NCI-H1092 (cell line): Measurements from ENCODE around the gene TMEM72.

ENCODE experiments used
- DNase-seq: peaks from one replicate; lab custom pipeline; 2025; lab: John Stamatoyannopoulos, UW

TMEM72 gene

GRCh38 chr10:44968091-44968490, 57.0 kb downstream of the TMEM72 start:
- DNase-seq, result no peak

- no peak for DNase-seq
Observed at GRCh38 chr10:44968500-44969400, 57.6 kb downstream of the TMEM72 start.

DNA sequence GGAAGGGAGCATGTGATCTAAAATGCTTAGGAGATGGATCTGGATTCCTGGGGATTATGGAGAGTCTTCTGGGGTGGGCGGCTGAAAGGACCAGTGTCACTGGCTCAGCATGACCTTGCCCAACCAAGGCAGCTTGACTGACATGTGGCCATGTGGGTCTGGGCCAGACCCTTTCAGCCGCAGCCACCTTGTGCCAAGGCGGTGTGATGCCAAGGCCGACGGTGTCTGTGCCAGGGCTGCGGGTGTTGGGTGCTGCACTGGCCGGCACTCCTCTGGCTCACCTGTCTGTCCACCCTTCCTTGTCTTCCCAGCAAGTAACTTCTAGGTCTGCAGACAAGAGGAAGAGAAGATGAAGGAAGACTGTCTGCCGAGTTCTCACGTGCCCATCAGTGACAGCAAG, 58.7 kb downstream of the TMEM72 start:
- DNase-seq, result no peak

DNA sequence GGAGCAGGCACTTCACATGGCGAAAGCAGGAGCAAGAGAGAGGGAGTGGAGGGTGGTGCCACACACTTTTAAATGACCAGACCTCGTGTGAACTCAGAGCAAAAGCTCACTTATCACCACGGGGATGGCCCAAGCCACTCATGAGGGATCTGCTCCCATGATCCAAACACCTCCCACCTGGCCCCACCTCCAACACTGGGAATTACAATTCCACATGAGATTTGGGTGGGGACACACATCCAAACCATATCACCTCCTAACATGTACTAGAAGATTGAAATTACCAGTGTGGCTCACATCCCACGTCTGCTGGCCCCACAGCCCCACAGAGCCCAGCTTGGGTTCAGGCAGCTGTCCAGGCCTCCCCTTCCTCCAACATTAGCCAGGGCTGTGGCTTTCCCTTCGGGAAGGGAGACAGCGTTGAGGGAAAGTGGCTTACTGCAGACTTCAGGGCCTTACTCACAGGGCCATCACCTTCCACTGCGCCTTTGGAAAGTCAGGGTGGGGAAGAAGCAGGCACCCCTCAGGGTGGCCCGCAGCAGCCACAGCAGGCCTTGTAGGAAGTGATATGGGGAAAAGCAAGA, 59.8 kb downstream of the TMEM72 start:
- DNase-seq, result no peak

GRCh38 chr10:44971434-44971833, 60.3 kb downstream of the TMEM72 start:
- DNase-seq, result no peak

DNA sequence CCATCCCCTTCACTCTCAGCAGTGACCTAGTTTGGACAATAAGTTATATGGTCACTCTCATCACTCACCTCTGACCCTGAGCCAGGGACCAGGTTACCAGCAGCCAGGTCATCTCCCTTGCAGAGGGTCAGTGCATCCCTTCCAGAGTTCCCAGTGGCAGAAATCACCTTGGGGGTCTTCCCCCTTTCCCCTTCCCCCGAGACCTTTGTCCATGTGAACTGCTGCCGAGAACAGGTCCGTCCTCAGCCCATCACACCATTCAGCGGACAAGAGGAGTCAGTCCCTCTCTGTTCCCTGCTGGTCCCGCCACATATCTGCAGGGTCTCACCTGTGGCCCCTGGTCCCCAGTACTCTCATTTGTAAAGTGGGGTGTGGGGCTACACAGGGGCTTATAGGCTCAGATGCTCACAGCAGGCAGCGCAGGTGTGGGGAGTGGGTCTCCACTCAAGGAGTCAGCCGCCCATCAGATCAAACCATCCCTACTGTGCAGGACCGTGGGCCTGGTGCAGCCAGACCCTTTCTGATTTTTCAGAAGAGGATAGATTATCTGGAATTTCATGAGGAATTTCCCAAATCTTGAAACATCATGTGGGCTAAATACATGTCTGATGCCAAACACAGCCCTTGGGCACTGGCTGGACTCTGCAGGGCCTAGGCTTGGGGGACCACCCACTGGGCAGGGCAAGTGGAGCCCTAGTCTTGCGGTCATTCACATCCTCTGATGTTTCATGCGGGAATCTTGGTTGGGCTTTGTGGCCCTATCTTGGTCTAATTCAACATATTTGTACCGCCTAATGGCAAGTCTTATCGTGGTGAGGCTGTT, 61.0 kb downstream of the TMEM72 start:
- no peak for DNase-seq

GRCh38 chr10:44972874-44973306, 61.8 kb downstream of the TMEM72 start:
- no peak for DNase-seq

GRCh38 chr10:44973323-44974081, 62.4 kb downstream of the TMEM72 start:
- DNase-seq, result no peak

DNA sequence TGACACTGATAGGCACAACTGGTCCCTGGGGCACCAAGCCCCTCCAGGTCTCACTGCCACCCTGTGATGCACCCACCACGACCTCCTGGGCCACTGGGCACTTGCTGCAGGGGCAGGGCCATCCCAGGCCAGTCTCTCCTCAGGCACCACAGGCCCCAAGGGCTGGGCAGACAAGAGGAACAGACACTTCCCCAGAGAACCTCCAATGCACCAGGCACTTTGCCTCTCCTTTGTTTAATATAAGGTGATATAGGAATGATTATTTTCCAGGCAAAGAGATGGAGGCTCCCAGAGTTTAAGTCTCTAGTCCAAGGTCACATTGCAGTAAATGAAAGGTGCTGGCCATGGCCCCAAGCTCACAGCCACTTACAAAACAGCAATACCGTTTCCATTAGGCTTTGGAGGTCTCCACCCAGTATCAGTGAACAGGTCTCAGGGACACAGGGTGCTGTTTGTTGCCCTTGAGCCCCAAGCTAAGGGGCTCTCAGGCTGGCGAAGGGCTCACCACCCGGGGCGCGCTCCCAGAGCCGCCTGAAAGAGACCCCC, 63.0 kb downstream of the TMEM72 start:
- no peak for DNase-seq

DNA sequence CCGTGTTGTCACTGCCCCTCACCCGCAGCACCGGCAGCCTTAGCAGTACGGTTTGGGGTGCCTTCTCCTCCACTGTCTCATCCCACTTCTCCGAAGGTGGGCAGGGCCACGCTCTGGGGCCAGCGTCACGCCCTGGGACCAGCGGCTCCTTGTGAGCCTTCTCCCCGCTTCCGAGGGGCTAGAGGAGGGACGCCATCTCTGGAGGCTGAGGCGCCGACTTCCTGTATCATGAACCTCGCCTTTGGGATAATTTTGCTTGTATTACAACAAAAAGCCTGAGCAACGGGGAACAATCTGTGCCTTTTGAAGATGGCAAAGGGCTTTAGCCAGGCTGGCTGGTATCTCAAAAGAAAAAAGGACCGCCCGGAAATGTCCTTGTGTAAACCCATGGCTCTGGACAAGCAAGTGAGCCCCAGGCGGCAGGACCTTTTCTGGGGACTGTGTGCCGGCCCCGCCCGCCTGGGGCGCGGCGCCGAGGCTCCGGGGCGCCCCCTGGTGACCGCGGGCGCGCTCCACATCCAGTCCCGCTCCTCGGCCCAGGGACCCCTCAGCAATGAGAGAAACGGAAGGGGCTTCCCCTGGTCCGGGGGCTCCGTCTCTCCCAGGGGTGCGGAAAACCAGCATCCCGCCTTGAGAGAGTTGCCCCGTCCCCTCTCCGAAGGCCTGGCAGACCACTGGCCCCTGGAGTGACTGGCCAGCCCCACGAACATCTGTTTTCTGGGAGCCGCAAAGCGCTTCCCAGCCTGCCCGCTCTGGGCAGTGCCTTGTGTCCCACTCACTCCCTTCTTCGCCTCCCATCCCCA, 63.7 kb downstream of the TMEM72 start:
- DNase-seq, result no peak

DNA sequence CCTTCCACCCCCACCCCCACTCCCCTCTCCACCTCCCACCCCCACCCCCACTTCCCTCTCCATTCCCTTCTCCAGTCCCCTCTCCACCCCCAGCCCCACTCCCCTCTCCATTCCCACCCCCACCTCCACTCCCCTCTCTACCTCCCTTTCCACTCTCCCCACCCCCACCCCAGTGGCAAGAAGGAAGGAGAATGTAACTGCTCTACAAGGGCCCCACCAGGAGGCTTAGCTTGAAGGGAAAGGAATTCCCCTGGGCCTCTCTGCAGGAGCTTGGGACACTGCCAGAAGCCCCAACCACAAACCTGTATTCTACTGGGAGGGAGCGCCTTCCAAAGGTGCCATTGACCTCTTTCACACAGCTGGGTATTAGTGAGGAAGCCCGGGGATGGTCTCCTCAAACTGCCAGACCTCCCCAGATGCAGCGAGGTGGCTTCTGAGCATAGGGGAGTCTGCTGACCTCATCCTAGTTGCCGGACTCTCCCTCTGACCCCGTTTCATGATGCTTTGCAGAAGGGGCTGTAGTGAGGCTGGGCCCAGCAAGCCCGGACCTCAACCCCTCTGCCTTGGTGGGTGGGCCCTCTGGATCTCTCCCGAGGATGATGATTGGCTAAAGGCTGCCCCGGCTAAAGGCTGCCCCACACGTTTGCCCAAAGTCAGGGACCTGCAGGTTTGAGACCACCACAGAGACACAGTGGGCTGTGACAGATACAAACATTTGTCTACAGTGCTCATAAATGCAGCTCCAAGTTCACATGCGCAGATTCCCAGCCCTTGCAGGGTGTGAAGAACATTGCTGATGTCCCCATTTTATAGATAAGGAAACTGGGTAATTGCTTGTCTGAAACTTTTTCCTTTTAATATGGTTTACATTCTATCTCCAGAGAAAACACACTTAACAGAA, 64.5 kb downstream of the TMEM72 start:
- no peak for DNase-seq

DNA sequence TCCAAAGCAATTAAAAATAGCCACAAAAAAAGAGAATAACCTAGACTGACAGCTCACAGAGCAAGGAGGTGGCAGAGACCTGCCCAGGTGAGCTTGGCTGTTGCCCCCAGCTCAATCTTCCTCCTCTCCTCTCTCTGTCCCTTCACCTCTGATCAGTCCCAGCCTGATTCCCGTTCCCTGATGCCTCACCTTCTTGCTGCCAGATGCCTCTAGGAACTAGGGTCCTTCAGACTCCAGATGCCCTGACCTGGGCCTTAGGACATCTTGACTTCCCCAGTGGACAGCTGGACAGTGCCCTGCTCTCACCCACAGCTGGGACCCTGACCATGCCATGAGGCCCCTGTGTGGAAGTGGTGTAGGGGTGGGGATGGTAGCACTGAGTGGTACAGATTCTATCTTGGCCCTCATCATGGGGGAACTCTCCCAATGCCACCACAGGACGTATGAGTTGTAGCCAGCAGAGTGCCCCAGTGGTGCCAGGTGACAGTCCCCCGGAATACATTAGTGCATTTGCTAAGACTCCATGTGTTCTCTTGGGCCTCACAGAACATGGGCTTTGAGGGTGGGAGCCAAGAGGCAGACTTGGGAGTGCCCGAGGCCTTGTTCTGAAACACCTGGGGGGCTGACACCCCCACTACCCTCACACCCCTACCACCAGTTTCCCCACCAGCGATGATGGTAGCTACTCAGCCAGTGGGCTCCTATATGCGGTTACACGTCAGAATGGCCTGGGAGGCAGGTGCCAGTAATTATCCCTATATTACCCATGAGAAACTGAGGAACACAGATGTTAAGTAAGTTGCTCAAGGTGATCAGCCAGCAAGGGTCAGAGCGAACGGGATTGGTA, 65.4 kb downstream of the TMEM72 start:
- DNase-seq, result no peak

DNA sequence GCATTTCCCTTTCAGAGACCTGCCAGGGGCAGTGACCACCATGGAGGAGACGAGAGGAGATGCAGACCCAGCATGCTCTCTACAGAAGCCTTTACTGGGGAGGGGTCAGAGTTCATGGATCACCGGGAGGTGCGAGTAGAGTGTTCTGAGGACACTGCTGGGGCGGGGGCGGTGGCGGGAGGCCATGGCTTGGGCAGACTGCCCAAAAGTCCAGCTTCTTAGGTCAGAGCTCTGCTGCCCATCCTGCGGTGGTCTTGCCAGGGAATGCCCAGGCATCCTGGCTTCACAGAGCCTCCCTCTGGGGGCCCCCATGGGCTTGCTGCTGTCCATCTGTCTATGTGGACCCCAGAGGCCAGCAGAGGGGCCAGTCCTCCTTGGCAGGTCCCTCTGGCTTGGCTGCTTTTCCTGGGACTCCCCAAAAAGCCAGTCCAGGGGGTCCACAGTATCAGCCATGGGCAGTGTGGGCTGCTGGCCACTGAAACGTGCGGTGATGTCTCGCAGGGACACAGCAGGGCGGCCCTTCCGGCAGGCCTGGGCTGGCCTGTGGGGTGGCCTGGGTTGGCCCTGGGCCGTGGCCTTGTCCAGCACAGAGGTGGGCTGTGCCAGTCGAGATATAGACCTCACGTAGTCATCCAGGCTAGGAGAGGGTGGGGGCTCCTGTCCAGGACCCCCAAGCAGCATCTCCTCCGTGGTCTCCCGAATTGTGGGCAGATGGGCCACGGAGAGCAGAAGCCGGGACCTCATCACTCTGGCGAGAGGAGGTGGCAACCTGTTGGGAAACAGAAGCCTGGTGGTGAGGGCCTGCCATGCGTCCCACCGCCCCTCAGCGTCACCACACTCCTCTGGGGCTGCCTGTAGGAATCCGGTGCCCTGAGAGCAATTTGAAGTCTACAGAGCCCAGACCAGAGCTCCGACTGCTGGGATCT, 66.4 kb downstream of the TMEM72 start:
- DNase-seq, result no peak

GRCh38 chr10:44978213-44978569, 67.1 kb downstream of the TMEM72 start:
- DNase-seq, result no peak

DNA sequence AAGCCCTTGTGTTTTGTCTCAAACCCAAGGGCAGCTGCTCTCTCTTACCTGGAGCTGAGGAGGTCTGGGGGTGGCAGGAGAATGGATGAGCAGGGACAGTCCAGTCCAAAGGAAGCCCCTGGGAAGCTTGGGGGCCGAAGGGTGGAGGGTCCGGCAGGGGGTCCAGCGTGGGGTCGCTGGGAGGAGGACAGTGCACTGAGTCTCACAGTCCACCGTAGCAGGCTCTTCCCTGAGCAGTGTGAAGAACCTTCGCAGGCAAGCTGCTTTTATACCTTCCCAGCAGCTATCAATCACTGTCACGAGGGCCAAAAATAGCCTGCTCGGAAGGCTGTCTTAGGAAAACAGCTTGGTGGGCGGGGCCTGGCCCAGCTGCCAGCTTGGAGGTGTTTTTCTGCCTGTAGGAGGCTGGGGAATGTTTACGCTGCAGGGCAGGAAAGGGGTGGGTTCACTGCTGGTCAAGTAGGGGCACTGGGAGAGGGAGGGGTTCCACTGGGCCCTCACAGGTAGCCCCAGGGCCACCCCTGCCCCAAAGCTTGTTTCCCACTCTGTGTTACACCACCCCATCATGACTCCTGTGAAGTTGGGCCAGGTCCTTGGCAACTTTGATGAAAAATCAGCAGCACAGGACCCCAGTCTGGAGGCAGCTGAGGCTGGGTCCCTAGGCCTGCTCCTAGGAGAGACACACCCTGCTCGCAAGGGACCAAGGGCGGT, 67.6 kb downstream of the TMEM72 start, which contains the start of gene DEPP1:
DEPP1 (minus strand) TSS at position 240 of the 711 bp plus-strand sequence. CDS start 779 bp downstream, outside the sequence.
- peak; percentile 71 for DNase-seq

DNA sequence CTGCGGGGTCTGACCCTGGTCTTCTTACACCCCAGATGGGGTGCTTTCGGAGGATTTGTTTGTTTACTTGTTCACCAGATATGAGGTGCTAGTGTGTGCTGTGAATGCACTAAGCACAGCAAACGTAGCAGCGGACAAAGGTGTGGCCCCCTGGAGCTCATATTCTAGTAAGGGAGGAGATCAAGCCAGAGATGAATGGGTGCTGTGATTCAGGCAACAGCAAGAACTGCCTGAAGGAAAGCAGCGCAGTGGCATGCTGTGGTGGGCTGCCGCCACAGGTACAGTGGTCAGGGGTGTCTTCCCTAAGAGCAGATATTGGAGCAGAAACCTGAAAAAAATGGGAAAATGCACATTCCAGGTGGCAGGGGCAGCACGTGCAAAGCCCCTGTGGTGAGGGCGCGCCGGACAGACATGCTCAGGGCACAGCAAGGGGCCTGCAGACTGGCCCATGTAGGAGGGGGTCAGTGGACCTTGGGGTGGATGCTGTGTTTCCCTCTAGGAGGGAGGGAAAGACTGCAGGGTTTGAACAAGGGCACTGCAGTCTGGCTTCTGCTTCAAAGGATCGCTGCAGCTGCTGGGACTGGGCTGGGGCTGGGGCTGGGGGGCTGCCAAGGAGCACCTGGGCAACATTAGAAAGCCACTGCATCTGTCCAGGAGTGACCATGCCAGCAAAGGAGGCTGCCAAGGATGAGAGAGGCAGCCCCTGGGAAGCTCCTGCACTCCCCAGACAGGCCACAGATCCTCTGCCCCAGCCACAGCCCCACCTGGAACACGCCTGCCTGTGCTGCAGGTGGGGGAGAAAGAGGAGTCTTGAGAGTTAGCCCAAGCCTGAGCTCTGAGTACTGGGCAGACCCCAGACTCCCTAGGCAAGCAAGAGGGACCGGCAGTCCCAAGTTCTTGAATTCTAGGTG, 68.4 kb downstream of the TMEM72 start:
- no peak for DNase-seq
